Lower leg skin (tissue), 4 donors: ENCODE measurements around the gene ENAH. TPM values are rescaled to one million over a fixed set of nuclear protein-coding genes. Genes with fewer than 3 reads are reported as not detected.

ENCODE experiments used
- DNase-seq, 2 donors: peaks; one replicate each; pipeline ENCODE4 v3.0.0-alpha.2; 2019; ENCODE audit warnings: low spot score in 2 of 2
- H3K4me3 ChIP-seq: fragments of 200-600 bp; sonication (generic); 2 replicates; pipeline ENCODE4 v1.5.1; 2017; ENCODE audit warnings: mild to moderate bottlenecking, low read depth; ENCODE audit not compliant: poor library complexity, severe bottlenecking
- CTCF ChIP-seq, 3 donors: fragments of 450-650 bp; IDR thresholded peaks; one replicate each; pipeline ENCODE4 v1.5.1; 2016; ENCODE audit warnings: antibody characterized with exemption in 3 of 3, mild to moderate bottlenecking in 3 of 3, moderate library complexity in 2 of 3
- POLR2A ChIP-seq, 2 donors: fragments of 450-650 bp; IDR thresholded peaks; one replicate each; pipeline ENCODE4 v1.6.1; 2016 to 2017; ENCODE audit warnings: antibody characterized with exemption in 2 of 2, mild to moderate bottlenecking in 1 of 2, moderate library complexity in 1 of 2
- WGBS, 2 donors: methylation state at CpG; one replicate each; pipeline ENCODE4 v1.1.5; 2018; 5-methylcytosine and 5-hydroxymethylcytosine counted together
- intact Hi-C: fragments of 100-400 bp; cut with DNase I; formaldehyde crosslinking; loops from one replicate; pipeline ENCODE4 v1.15.0; 2023; ENCODE audit warnings: low total_unique reads
- total RNA-seq, 4 donors: library from RNA; depleted of rRNA; stranded (reverse); fragments of >200 nt; gene quantifications; one replicate each; pipeline ENCODE4 v1.1.0, GENCODE V29; 2016

Gene ENAH
- total RNA-seq, 4 donors from 2014 or later: 32.5 to 37.4 (median 35.2) TPM

DNA sequence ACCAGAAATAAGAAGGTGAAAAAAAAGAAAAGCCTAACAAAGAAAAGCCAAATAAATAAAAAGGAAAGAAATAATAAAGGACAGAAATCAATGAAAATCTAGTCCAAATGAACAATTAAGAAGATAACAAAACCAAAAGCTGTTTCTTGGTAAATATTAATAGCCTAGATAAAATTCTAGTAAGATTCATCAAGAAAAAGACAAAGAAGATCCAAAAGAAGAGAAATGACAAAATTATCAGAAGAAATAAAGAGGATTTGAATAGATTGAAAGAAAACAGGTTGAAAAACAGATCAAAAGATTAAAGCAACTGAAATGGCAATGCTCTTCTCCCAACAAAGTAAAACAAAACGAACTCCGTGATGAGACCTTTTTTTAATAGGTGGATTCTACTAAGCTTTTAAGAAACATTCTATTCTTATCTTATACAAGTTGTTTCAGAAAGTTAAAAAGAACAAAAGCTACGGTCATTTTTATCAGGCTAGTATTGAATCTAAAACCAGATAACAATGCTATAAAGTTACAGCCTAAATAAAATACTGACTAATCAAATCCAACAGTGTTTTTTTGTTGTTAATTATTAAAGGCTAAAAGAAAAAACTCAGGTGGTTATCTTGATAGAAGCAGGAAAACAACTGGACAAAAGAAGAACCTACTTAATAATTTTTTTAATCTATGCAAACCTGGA, 50.9 kb downstream of the ENAH start:
- DNase-seq: no peak
- intact Hi-C loops: no loop called here
- no peak for TF ChIP-seq CTCF (IDR thresholded peaks at IDR 0.05)
- no peak for TF ChIP-seq POLR2A (IDR thresholded peaks at IDR 0.05)
- 86 to 96% methylated on average over 3 of the region's 3 CpGs for WGBS, 2 donors
- H3K4me3 ChIP-seq: no peak overlapping the region

DNA sequence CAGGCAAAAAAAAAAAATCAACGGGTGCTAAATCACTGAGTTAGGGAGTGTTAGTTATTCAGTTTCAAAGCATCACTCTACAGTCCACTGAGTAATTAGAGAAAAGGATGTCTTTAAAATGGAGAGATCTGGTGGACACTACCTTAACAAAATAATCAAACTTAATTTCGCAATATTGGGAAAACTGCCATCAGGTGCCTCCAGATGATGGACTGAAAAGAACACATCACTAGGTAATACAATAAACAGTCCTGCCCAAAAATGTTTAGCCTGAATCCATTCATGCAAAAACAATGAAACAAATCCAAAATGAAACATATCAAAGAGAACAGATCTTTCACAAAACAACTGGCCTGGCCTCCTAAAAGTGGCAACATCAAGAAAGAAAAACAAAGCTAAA, 54.1 kb downstream of the ENAH start:
- no peak for DNase-seq
- WGBS, 2 donors: 80 to 89% methylated on average over 2 of the region's 2 CpGs
- TF ChIP-seq CTCF (IDR thresholded peaks at IDR 0.05): no peak
- no peak for TF ChIP-seq POLR2A (IDR thresholded peaks at IDR 0.05)
- H3K4me3 ChIP-seq: no peak overlapping the region
- intact Hi-C loops: no loop called here

DNA sequence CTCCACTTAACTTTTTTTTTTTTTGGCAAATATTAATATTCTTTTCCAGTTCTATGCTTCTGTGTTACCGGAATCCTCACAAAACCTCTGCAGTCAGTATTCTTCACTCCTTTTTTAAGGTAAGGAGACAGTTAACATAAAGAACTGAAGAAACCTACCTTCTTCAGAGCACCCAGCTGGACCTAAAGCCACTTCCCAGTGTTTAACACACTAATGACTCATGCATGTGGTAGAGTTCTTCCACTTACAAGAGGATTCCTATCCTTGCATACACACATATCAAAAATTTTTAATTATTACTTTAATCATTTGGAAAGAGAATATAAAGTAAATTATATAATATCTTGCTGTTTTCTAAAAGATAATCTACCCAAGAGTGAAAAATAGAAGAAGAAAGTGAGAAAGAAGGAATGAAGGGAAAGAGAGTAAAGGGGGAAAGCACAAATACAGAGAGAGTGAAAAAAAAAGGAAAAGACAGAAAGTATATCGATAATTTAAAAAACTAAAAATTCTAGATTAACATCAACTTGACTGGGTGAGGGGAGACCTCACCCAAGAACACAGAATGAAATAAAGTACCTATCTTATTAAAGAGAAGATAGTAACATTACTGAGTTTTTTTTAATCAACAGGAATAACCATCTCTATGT, 54.9 kb downstream of the ENAH start:
- WGBS, 2 donors: 78 to 95% methylated on average over 2 of the region's 2 CpGs
- DNase-seq: no peak
- TF ChIP-seq POLR2A (IDR thresholded peaks at IDR 0.05) (no peak), CTCF (IDR thresholded peaks at IDR 0.05) (no peak)
- no peak overlapping the region for H3K4me3 ChIP-seq
- intact Hi-C loops: no loop called here

GRCh38 chr1:225596736-225597135, 56.2 kb downstream of the ENAH start:
- TF ChIP-seq CTCF (IDR thresholded peaks at IDR 0.05) (no peak), POLR2A (IDR thresholded peaks at IDR 0.05) (no peak)
- H3K4me3 ChIP-seq: no peak overlapping the region
- intact Hi-C loops: no loop called here
- 95 to 96% methylated on average over 1 of the region's 1 CpG for WGBS, 2 donors
- no peak for DNase-seq

DNA sequence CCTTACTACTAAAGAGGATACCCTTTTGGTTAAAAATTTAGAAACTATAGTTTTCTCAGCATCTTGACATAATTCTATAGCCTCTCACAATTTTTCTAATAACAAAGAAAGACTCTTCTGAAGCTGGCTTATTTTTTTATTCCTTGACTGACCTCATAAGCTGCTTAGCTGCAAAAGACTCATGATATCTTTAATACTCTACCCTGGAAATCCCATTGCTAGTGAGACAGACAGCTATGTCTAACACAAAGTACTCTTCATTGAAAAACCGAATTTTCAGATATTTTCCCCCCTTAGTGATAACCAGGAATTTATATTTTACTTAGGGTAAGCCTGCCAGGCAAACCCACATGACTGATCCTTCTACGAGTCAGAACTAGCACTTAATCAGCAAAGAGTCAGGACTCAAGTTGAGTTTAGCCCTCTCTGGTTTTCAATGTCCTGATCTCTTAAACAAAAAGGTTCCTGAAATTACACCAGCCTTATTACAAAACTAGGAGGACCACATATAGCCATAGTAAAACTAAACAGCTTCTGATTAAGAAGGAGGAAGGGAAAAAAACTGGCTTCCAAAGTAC, 56.9 kb downstream of the ENAH start:
- intact Hi-C loops: no loop called here
- WGBS, 2 donors: 43 to 54% methylated on average over 2 of the region's 2 CpGs
- no peak overlapping the region for H3K4me3 ChIP-seq
- DNase-seq: no peak
- no peak for TF ChIP-seq POLR2A (IDR thresholded peaks at IDR 0.05)
- TF ChIP-seq CTCF (IDR thresholded peaks at IDR 0.05): no peak
